Peyer's patch (tissue), 4 donors: ENCODE measurements around the gene MLXIP. TPM values are rescaled to one million over a fixed set of nuclear protein-coding genes. Genes with fewer than 3 reads are reported as not detected.
A peak's percentile ranks its signal among the peaks of the same experiment; 100 is the strongest.

Source experiments
- DNase-seq, 3 donors: peaks; one replicate each; pipeline ENCODE4 v3.0.0-alpha.2; 2017 to 2019
- H3K27ac ChIP-seq, 4 donors: fragments of 200-600 bp; sonication (generic); one replicate each; pipeline ENCODE4 v1.5.1; 2016 to 2019
- H3K27me3 ChIP-seq, 2 donors: fragments of 200-600 bp; sonication (generic); one replicate each; pipeline ENCODE4 v1.5.1; 2019
- H3K36me3 ChIP-seq, 3 donors: fragments of 200-600 bp; sonication (generic); one replicate each; pipeline ENCODE4 v1.5.1; 2016 to 2019
- H3K4me1 ChIP-seq, 4 donors: fragments of 200-600 bp; sonication (generic); one replicate each; pipeline ENCODE4 v1.5.1; 2016 to 2019
- H3K4me3 ChIP-seq, 4 donors: fragments of 200-600 bp; sonication (generic); 1 replicate in 3 of 4; 2 replicates in 1 of 4; pipeline ENCODE4 v1.5.1; 2016 to 2019; ENCODE audit warnings: mild to moderate bottlenecking in 1 of 4
- H3K9me3 ChIP-seq, 4 donors: fragments of 200-600 bp; sonication (generic); one replicate each; pipeline ENCODE4 v1.5.1; 2016 to 2019; ENCODE audit warnings: mild to moderate bottlenecking in 1 of 4
- CTCF ChIP-seq, 6 experiments: fragments of 450-650 bp in 4 of 6; fragments of 200-600 bp in 2 of 6; sonication (generic) in 1 of 6; IDR thresholded peaks; one replicate each; pipeline ENCODE4 v1.5.1; 2017 to 2019; ENCODE audit warnings: antibody characterized with exemption in 6 of 6, mild to moderate bottlenecking in 3 of 6, moderate library complexity in 1 of 6
- POLR2A ChIP-seq, 2 donors: fragments of 450-650 bp; IDR thresholded peaks; one replicate each; pipeline ENCODE4 v1.5.1; 2017; ENCODE audit warnings: antibody characterized with exemption in 2 of 2, mild to moderate bottlenecking in 2 of 2, moderate library complexity in 2 of 2
- total RNA-seq, 4 donors: library from RNA; depleted of rRNA; stranded (reverse); fragments of >200 nt; gene quantifications; one replicate each; pipeline ENCODE4 v1.1.0, GENCODE V29; 2016

The MLXIP gene
- total RNA-seq, 4 donors from 2014 or later = 41.5 to 157 (median 98.3) TPM

GRCh38 chr12:122082621-122083356, 4.2 kb downstream of the MLXIP start:
- peak overlapping the region; percentile 80 to 91 (median 84) for H3K27ac ChIP-seq
- peaks cover 0 to 14% (median 0%) of the 10 kb centered on the region in 3 donors for H3K36me3 ChIP-seq
- peak overlapping the region in 2 of 4 donors; percentile 87 to 93 for H3K4me3 ChIP-seq
- peaks cover 3 to 64% (median 18%) of the 10 kb centered on the region in 4 donors for H3K4me1 ChIP-seq
- no peaks in the 10 kb centered on the region for H3K27me3 ChIP-seq
- no peak for TF ChIP-seq CTCF (IDR thresholded peaks at IDR 0.05)
- TF ChIP-seq POLR2A (IDR thresholded peaks at IDR 0.05) = no peak
- no peaks in the 10 kb centered on the region for H3K9me3 ChIP-seq
- peak in 1 of 3 donors; percentile 15 for DNase-seq

- H3K36me3 ChIP-seq = peaks cover 0 to 19% (median 0%) of the 10 kb centered on the region in 3 donors
- no peaks in the 10 kb centered on the region for H3K27me3 ChIP-seq
- no peaks in the 10 kb centered on the region for H3K9me3 ChIP-seq
- H3K4me1 ChIP-seq = peaks cover 3 to 82% (median 16%) of the 10 kb centered on the region in 4 donors
- TF ChIP-seq POLR2A (IDR thresholded peaks at IDR 0.05) = no peak
- no peak for TF ChIP-seq CTCF (IDR thresholded peaks at IDR 0.05)
- H3K4me3 ChIP-seq = no peak overlapping the region
- no peak for DNase-seq
- peak overlapping the region in 1 of 4 donors; percentile 6 for H3K27ac ChIP-seq
Observed at GRCh38 chr12:122084857-122085405, 6.4 kb downstream of the MLXIP start.

- H3K9me3 ChIP-seq = no peaks in the 10 kb centered on the region
- no peak overlapping the region for H3K4me3 ChIP-seq
- no peak for DNase-seq
- peak overlapping the region in 1 of 4 donors; percentile 31 for H3K27ac ChIP-seq
- H3K36me3 ChIP-seq = peaks cover 0 to 19% (median 0%) of the 10 kb centered on the region in 3 donors
- H3K27me3 ChIP-seq = no peaks in the 10 kb centered on the region
- H3K4me1 ChIP-seq = peaks cover 3 to 86% (median 16%) of the 10 kb centered on the region in 4 donors
- TF ChIP-seq CTCF (IDR thresholded peaks at IDR 0.05) (no peak), POLR2A (IDR thresholded peaks at IDR 0.05) (no peak)
Observed at GRCh38 chr12:122085591-122085990, 7.0 kb downstream of the MLXIP start.

GRCh38 chr12:122086116-122086515, 7.6 kb downstream of the MLXIP start:
- Histone ChIP-seq H3K9me3 (no peaks in the 10 kb centered on the region), H3K27ac (peak overlapping the region in 2 of 4 donors; percentile 31 to 44), H3K27me3 (no peaks in the 10 kb centered on the region), H3K4me3 (no peak overlapping the region), H3K36me3 (peaks cover 0 to 19% (median 0%) of the 10 kb centered on the region in 3 donors), H3K4me1 (peaks cover 3 to 90% (median 16%) of the 10 kb centered on the region in 4 donors)
- no peak for DNase-seq
- TF ChIP-seq POLR2A (IDR thresholded peaks at IDR 0.05) = no peak
- TF ChIP-seq CTCF (IDR thresholded peaks at IDR 0.05) = no peak

GRCh38 chr12:122086641-122087285, 8.2 kb downstream of the MLXIP start:
- Histone ChIP-seq H3K36me3 (peaks cover 0 to 19% (median 0%) of the 10 kb centered on the region in 3 donors), H3K4me1 (peaks cover 3 to 90% (median 14%) of the 10 kb centered on the region in 4 donors), H3K9me3 (no peaks in the 10 kb centered on the region), H3K27ac (peak overlapping the region in 3 of 4 donors; percentile 1 to 44 (median 25)), H3K4me3 (no peak overlapping the region), H3K27me3 (no peaks in the 10 kb centered on the region)
- no peak for TF ChIP-seq POLR2A (IDR thresholded peaks at IDR 0.05)
- TF ChIP-seq CTCF (IDR thresholded peaks at IDR 0.05) = no peak
- no peak for DNase-seq
